Stimulated activated memory B cell treated with anti-CD40 and anti-IgM and Interleukin-4, amounts not matched to agents 10 μg/mL and 1 μg/mL and 100 μg/mL, for 72 hours (primary cell): Measurements from ENCODE around the gene TBC1D22A.

Experiments
- ATAC-seq: fragments of 150-1000 bp; cut with Tn5 transposase; 2 replicates; pipeline ENCODE4 v1.10.0; 2021
- H3K27ac Mint-ChIP-seq: one replicate; pipeline ENCODE4 v1.8.0; 2022; ENCODE audit warnings: mild to moderate bottlenecking, mixed read lengths
- H3K27me3 Mint-ChIP-seq: one replicate; pipeline ENCODE4 v1.8.0; 2022; ENCODE audit warnings: mixed read lengths
- H3K36me3 Mint-ChIP-seq: one replicate; pipeline ENCODE4 v1.8.0; 2022; ENCODE audit warnings: mixed read lengths
- H3K4me1 Mint-ChIP-seq: one replicate; pipeline ENCODE4 v1.8.0; 2022; ENCODE audit warnings: mixed read lengths
- H3K4me3 Mint-ChIP-seq: one replicate; pipeline ENCODE4 v1.8.0; 2022; ENCODE audit warnings: mild to moderate bottlenecking, moderate library complexity, mixed read lengths
- H3K9me3 Mint-ChIP-seq: one replicate; pipeline ENCODE4 v1.8.0; 2022; ENCODE audit warnings: mixed read lengths

TBC1D22A gene

GRCh38 chr22:47006869-47007268, 244.4 kb downstream of the TBC1D22A start:
- ATAC-seq = no peak
- no peaks in the 10 kb centered on the region for H3K27me3 Mint-ChIP-seq
- H3K4me1 Mint-ChIP-seq = peaks cover under 1% of the 10 kb centered on the region
- H3K9me3 Mint-ChIP-seq = no peaks in the 10 kb centered on the region
- no peak overlapping the region for H3K27ac Mint-ChIP-seq
- no peak overlapping the region for H3K4me3 Mint-ChIP-seq
- no peaks in the 10 kb centered on the region for H3K36me3 Mint-ChIP-seq

DNA sequence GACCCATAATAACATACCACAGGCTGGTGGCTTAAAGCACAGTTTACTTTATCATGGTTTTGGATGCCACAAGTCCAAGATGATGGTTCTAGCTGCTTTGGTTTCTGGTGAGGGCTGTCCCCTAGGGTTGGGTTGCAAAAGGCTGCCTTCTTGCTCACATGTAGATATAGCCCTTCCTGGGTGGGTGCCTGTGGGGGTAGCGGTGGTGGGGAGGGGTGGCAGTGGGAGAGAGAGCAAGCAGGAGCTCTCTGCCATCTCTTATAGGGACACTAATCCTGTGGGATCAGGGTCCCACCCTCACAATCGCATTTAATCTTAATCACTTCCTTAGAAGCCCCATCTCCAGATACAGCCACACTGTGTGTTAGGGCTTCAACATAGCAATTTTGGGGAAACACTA, 245.0 kb downstream of the TBC1D22A start:
- Mint-ChIP-seq H3K9me3 (no peaks in the 10 kb centered on the region), H3K4me1 (peaks cover 7% of the 10 kb centered on the region), H3K4me3 (no peak overlapping the region), H3K27ac (no peak overlapping the region), H3K36me3 (peaks cover 3% of the 10 kb centered on the region), H3K27me3 (no peaks in the 10 kb centered on the region)
- no peak for ATAC-seq

- H3K27me3 Mint-ChIP-seq = no peaks in the 10 kb centered on the region
- no peak overlapping the region for H3K4me3 Mint-ChIP-seq
- peaks cover 10% of the 10 kb centered on the region for H3K4me1 Mint-ChIP-seq
- no peaks in the 10 kb centered on the region for H3K9me3 Mint-ChIP-seq
- H3K36me3 Mint-ChIP-seq = peaks cover 5% of the 10 kb centered on the region
- no peak for ATAC-seq
- H3K27ac Mint-ChIP-seq = no peak overlapping the region
These were observed 245.9 kb downstream of the TBC1D22A start for GRCh38 chr22:47008208-47008885.

- ATAC-seq = no peak
- Mint-ChIP-seq H3K4me3 (no peak overlapping the region), H3K27ac (no peak overlapping the region), H3K36me3 (peaks cover 5% of the 10 kb centered on the region), H3K4me1 (peaks cover 10% of the 10 kb centered on the region), H3K9me3 (no peaks in the 10 kb centered on the region), H3K27me3 (no peaks in the 10 kb centered on the region)
These were observed 247.1 kb downstream of the TBC1D22A start for GRCh38 chr22:47009304-47010101.

DNA sequence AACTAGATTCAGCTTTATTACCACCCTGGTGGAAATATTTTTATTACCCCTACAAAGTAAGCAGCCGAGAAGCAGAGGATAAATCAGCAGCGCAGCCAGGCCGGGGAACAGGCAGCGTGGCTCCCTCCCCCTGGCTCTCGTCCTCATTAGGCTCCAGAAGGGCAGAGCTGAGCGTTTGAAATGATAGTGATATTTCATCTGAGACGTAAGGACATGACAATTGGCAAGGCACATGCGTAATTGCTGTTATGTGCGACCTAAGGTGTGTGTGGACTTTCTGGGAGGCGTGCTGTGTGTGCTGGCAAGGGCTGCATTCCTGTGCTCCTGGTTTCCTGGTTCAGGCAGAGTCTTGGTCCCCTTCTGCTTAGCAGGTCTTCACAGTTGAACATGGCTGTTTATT, 247.8 kb downstream of the TBC1D22A start:
- Mint-ChIP-seq H3K9me3 (no peaks in the 10 kb centered on the region), H3K4me1 (peaks cover 10% of the 10 kb centered on the region), H3K27ac (no peak overlapping the region), H3K4me3 (no peak overlapping the region), H3K36me3 (peaks cover 5% of the 10 kb centered on the region), H3K27me3 (no peaks in the 10 kb centered on the region)
- no peak for ATAC-seq

GRCh38 chr22:47011131-47011858, 248.8 kb downstream of the TBC1D22A start:
- peaks cover 16% of the 10 kb centered on the region for H3K36me3 Mint-ChIP-seq
- ATAC-seq = no peak
- no peak overlapping the region for H3K4me3 Mint-ChIP-seq
- peaks cover 10% of the 10 kb centered on the region for H3K4me1 Mint-ChIP-seq
- no peaks in the 10 kb centered on the region for H3K27me3 Mint-ChIP-seq
- no peak overlapping the region for H3K27ac Mint-ChIP-seq
- no peaks in the 10 kb centered on the region for H3K9me3 Mint-ChIP-seq

DNA sequence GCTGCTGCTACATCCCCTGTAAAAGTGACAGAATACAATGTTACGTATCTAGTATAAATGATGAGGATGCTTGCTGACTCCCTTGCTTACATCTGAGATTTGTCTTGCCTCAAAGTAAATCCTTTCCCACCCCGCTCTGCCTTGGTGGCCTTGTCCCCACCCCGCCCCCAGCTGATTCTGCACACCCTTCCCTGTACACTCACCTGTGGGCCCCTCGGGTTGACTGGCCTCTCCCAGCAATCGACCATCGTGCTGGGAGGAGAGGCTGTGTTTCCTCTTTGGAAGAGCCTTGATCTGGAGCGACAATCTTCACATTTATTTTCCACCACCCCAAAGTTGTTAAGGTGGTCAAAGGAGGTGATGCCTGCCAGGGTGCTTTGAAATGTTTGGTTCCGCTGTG, 249.4 kb downstream of the TBC1D22A start:
- ATAC-seq = no peak
- Mint-ChIP-seq H3K4me3 (no peak overlapping the region), H3K27me3 (no peaks in the 10 kb centered on the region), H3K4me1 (peaks cover 10% of the 10 kb centered on the region), H3K27ac (no peak overlapping the region), H3K36me3 (peaks cover 22% of the 10 kb centered on the region), H3K9me3 (no peaks in the 10 kb centered on the region)

GRCh38 chr22:47012589-47013370, 250.3 kb downstream of the TBC1D22A start:
- H3K27me3 Mint-ChIP-seq = no peaks in the 10 kb centered on the region
- H3K27ac Mint-ChIP-seq = no peak overlapping the region
- peaks cover 10% of the 10 kb centered on the region for H3K4me1 Mint-ChIP-seq
- H3K4me3 Mint-ChIP-seq = no peak overlapping the region
- ATAC-seq = no peak
- peaks cover 28% of the 10 kb centered on the region for H3K36me3 Mint-ChIP-seq
- no peaks in the 10 kb centered on the region for H3K9me3 Mint-ChIP-seq

GRCh38 chr22:47013861-47014635, 251.6 kb downstream of the TBC1D22A start:
- Mint-ChIP-seq H3K4me1 (peaks cover 13% of the 10 kb centered on the region), H3K27ac (no peak overlapping the region), H3K9me3 (peaks cover under 1% of the 10 kb centered on the region), H3K27me3 (no peaks in the 10 kb centered on the region), H3K4me3 (no peak overlapping the region), H3K36me3 (peaks cover 40% of the 10 kb centered on the region)
- no peak for ATAC-seq

- Mint-ChIP-seq H3K9me3 (peaks cover 8% of the 10 kb centered on the region), H3K4me3 (no peak overlapping the region), H3K36me3 (peaks cover 48% of the 10 kb centered on the region), H3K27me3 (no peaks in the 10 kb centered on the region), H3K27ac (no peak overlapping the region), H3K4me1 (peaks cover 20% of the 10 kb centered on the region)
- no peak for ATAC-seq
These were observed 252.3 kb downstream of the TBC1D22A start for GRCh38 chr22:47014636-47015345.

DNA sequence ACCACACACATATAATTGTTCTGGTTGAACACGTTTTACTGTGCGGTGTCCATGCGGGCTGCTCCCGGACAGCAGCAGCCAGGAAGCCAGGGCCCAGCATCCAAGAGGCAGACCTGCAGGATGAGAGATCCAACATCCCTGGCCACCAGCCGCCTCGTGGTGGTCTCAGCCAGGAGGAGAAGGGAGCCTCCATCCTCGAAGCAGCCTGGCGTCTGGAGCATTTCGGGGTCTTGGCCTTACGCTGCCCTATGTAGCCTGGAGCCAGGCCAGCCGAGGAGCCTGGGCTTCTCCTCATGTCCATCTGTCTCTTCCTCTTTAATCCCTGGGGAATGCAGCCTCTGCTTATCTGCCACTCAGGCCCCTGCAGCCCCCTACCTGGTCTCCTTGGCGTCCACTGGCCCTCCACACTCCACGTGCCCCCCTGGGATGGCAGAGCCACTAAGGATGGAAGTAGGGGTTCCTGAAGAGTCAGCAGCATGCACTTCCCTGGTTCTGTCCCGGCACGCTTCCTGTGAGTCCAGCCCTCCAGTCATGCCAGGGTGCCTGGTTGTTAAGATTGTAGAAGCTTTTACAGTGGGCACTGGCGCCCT, 253.2 kb downstream of the TBC1D22A start:
- no peak overlapping the region for H3K27ac Mint-ChIP-seq
- H3K4me1 Mint-ChIP-seq = peaks cover 22% of the 10 kb centered on the region
- no peak overlapping the region for H3K4me3 Mint-ChIP-seq
- no peak for ATAC-seq
- no peaks in the 10 kb centered on the region for H3K27me3 Mint-ChIP-seq
- peaks cover 56% of the 10 kb centered on the region for H3K36me3 Mint-ChIP-seq
- peaks cover 14% of the 10 kb centered on the region for H3K9me3 Mint-ChIP-seq

- Mint-ChIP-seq H3K36me3 (peaks cover 62% of the 10 kb centered on the region), H3K27ac (no peak overlapping the region), H3K4me3 (no peak overlapping the region), H3K4me1 (peaks cover 26% of the 10 kb centered on the region), H3K9me3 (peaks cover 17% of the 10 kb centered on the region), H3K27me3 (no peaks in the 10 kb centered on the region)
- ATAC-seq = no peak
These were observed 254.2 kb downstream of the TBC1D22A start for GRCh38 chr22:47016631-47017030.

GRCh38 chr22:47017245-47017644, 254.8 kb downstream of the TBC1D22A start:
- peaks cover 22% of the 10 kb centered on the region for H3K4me1 Mint-ChIP-seq
- H3K4me3 Mint-ChIP-seq = no peak overlapping the region
- peaks cover 67% of the 10 kb centered on the region for H3K36me3 Mint-ChIP-seq
- H3K9me3 Mint-ChIP-seq = peaks cover 17% of the 10 kb centered on the region
- H3K27ac Mint-ChIP-seq = no peak overlapping the region
- no peaks in the 10 kb centered on the region for H3K27me3 Mint-ChIP-seq
- ATAC-seq = no peak
